ENCODE measurements around the gene USHBP1.

Gene USHBP1

DNA sequence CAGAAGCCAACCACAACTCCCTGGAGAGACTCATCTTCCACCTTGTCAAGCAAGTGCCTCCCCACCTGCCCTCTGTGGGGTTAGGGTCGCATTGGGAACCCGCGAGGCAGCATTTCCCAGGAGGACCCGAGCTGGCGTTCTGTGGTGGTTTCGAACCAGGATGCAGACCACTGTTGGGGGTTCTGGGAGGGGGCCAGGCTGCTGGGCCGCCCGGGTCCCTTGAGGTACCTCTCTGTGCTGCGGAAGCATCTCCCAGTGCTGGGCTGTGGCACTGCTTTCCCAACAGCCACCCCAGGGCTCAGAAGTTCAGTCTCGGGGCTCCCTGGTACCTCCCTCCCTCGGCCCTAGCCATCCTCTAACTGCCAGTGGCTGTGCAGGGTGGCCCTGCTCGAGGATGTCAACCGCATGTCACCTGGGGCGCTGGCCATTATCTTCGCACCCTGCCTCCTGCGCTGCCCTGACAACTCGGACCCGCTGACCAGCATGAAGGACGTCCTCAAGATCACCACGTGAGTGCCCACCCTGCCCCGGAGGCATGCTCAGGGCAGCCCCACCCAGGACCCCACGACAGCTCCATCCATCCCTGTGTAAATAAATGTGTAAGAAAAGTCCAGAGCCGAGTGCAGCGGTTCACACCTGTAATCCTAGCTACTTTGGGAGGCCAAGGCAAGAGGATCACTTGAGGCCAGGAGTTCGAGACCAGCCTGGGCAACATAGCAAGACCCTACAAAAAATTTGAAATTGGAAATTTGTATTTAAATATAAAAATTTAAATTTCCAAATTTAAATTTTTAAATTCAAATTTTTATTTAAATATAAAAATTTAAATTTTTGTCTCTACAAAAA, 57.6 kb downstream of the USHBP1 start:
- DNase-seq = no peak

- DNase-seq = peak; percentile 60
These were observed 59.1 kb downstream of the USHBP1 start for GRCh38 chr19:17205237-17206140.

DNA sequence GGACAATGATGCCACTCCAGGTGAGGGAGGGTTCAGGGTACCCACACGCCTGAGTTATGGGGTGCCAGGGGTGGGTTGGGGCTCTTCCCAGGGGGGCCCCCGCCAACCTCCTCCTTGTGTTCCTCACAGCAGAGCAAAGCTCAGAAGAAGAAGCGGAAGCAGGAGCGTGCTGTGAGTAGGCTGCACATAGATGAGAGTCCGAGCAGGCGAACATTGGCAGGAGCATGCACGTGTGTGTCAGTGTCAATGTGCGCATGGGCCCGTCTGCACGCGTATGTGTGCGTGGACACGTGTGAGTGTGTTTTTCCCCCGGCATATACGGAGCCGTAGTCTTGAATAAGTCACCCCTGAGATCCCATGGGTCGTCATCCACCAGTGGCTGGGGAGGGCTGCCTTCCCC, 61.8 kb downstream of the USHBP1 start:
- no peak for DNase-seq

- DNase-seq = peak; percentile 36
These were observed 62.3 kb downstream of the USHBP1 start for GRCh38 chr19:17202249-17202648.

DNA sequence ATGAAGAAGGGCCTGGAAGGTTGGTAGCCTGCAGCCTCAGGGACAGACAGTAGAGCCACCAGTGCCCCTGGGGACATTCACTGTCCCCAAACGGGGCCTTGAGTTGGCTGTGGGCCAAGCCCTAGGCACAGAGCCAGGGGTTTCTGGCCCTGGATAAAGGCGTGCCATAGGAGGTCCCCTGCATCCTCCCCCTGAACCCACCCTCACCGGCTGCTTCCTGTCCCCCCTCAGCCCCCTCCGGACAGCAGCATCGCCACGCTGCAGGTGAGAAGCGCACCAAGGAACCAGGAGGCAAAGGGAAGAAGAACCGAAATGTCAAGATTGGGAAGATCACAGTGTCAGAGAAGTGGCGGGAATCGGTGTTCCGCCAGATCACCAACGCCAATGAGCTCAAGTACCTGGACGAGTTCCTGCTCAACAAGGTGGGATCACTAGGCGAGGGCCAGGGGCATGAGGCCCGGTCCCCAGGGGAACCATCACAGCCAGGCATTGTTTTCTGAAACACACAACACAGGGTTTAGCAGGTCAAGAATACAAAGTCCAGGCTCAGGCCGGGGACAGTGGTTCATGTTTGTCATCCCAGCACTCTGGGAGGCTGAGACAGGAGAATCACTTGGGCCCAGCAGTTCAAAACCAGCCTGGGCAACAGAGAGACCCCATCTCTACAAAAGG, 64.0 kb downstream of the USHBP1 start:
- no peak for DNase-seq
